ENCODE data around the gene MAT1A.

MAT1A gene

GRCh38 chr10:80281784-80282765 is 7.4 kb downstream of the MAT1A start:
- TF ChIP-seq REST (IDR thresholded peaks at IDR 0.05; ENCODE audit: low read depth) (no peak), NFIC (IDR thresholded peaks at IDR 0.05) (no peak), TCF12 (IDR thresholded peaks at IDR 0.05; ENCODE audit: low read depth) (no peak), CEBPB (IDR thresholded peaks at IDR 0.05) (peak; percentile 52; the same call in 1 of the 2 replicates), EGR1 (IDR thresholded peaks at IDR 0.05) (no peak), USF1 (IDR thresholded peaks at IDR 0.05) (no peak), TEAD4 (IDR thresholded peaks at IDR 0.05) (no peak), YY1 (IDR thresholded peaks at IDR 0.05; ENCODE audit: low read depth) (no peak), CREB1 (IDR thresholded peaks at IDR 0.05; ENCODE audit: low read depth) (no peak), RAD21 (IDR thresholded peaks at IDR 0.05; ENCODE audit: low read depth) (no peak), ZBTB7A (IDR thresholded peaks at IDR 0.05; ENCODE audit: low read depth) (no peak), FOXM1 (IDR thresholded peaks at IDR 0.05; ENCODE audit: borderline replicate concordance, low read depth) (no peak), EP300 (IDR thresholded peaks at IDR 0.05; ENCODE audit: borderline replicate concordance) (no peak), MAX (IDR thresholded peaks at IDR 0.05) (0 out of 2 replicates have a peak, but pooled peaks have one; percentile 17), TAF1 (IDR thresholded peaks at IDR 0.05; ENCODE audit: low read depth) (no peak)

- TF ChIP-seq MAX (IDR thresholded peaks at IDR 0.05): no peak
- no peak for TF ChIP-seq EP300 (IDR thresholded peaks at IDR 0.05; ENCODE audit: borderline replicate concordance)
- no peak for TF ChIP-seq EGR1 (IDR thresholded peaks at IDR 0.05)
- no peak for TF ChIP-seq TAF1 (IDR thresholded peaks at IDR 0.05; ENCODE audit: low read depth)
- TF ChIP-seq FOXM1 (IDR thresholded peaks at IDR 0.05; ENCODE audit: borderline replicate concordance, low read depth): no peak
These were observed 8.2 kb downstream of the MAT1A start for GRCh38 chr10:80281292-80281691.

- no peak for TF ChIP-seq CREB1 (IDR thresholded peaks at IDR 0.05; ENCODE audit: low read depth)
- no peak for TF ChIP-seq EP300 (IDR thresholded peaks at IDR 0.05; ENCODE audit: borderline replicate concordance)
- no peak for TF ChIP-seq TEAD4 (IDR thresholded peaks at IDR 0.05)
These were observed 9.2 kb downstream of the MAT1A start for GRCh38 chr10:80280071-80280800.

GRCh38 chr10:80279146-80279545 is 10.3 kb downstream of the MAT1A start:
- TF ChIP-seq NFIC (IDR thresholded peaks at IDR 0.05) (no peak), REST (IDR thresholded peaks at IDR 0.05; ENCODE audit: low read depth) (no peak), RAD21 (IDR thresholded peaks at IDR 0.05; ENCODE audit: low read depth) (no peak), CREB1 (IDR thresholded peaks at IDR 0.05; ENCODE audit: low read depth) (no peak), TEAD4 (IDR thresholded peaks at IDR 0.05) (no peak), MAX (IDR thresholded peaks at IDR 0.05) (no peak), FOXM1 (IDR thresholded peaks at IDR 0.05; ENCODE audit: borderline replicate concordance, low read depth) (no peak), EP300 (IDR thresholded peaks at IDR 0.05; ENCODE audit: borderline replicate concordance) (no peak), ZBTB7A (IDR thresholded peaks at IDR 0.05; ENCODE audit: low read depth) (no peak), USF1 (IDR thresholded peaks at IDR 0.05) (no peak), EGR1 (IDR thresholded peaks at IDR 0.05) (no peak), YY1 (IDR thresholded peaks at IDR 0.05; ENCODE audit: low read depth) (no peak), CEBPB (IDR thresholded peaks at IDR 0.05) (no peak), TCF12 (IDR thresholded peaks at IDR 0.05; ENCODE audit: low read depth) (no peak), TAF1 (IDR thresholded peaks at IDR 0.05; ENCODE audit: low read depth) (no peak)

GRCh38 chr10:80278480-80278879 is 11.0 kb downstream of the MAT1A start:
- TF ChIP-seq TEAD4 (IDR thresholded peaks at IDR 0.05) (no peak), MAX (IDR thresholded peaks at IDR 0.05) (no peak), USF1 (IDR thresholded peaks at IDR 0.05) (no peak), TAF1 (IDR thresholded peaks at IDR 0.05; ENCODE audit: low read depth) (no peak), RAD21 (IDR thresholded peaks at IDR 0.05; ENCODE audit: low read depth) (no peak), FOXM1 (IDR thresholded peaks at IDR 0.05; ENCODE audit: borderline replicate concordance, low read depth) (no peak), NFIC (IDR thresholded peaks at IDR 0.05) (no peak), CREB1 (IDR thresholded peaks at IDR 0.05; ENCODE audit: low read depth) (no peak), YY1 (IDR thresholded peaks at IDR 0.05; ENCODE audit: low read depth) (no peak), REST (IDR thresholded peaks at IDR 0.05; ENCODE audit: low read depth) (no peak), CEBPB (IDR thresholded peaks at IDR 0.05) (no peak), EGR1 (IDR thresholded peaks at IDR 0.05) (no peak)
